HepG2 (cell line): ENCODE data around the gene IL17RC. TPM values are rescaled to one million over a fixed set of nuclear protein-coding genes. Genes with fewer than 3 reads are reported as not detected.

ENCODE experiments used
- CERS6 ChIP-seq: sonication (generic); formaldehyde crosslinking; IDR thresholded peaks from 2 replicates; pipeline ENCODE4 v1.5.0; 2020; ENCODE audit warnings: missing genetic modification reagents
- DNMT1 ChIP-seq: sonication (generic); formaldehyde crosslinking; IDR thresholded peaks from 2 replicates; pipeline ENCODE4 v1.5.1; 2020; ENCODE audit warnings: mild to moderate bottlenecking, missing genetic modification reagents
- MAFK ChIP-seq, 2 experiments: IDR thresholded peaks in 1 of 2; conservative IDR thresholded peaks in 1 of 2; 2 replicates each; pipeline ENCODE4 v1.6.1; 2011; ENCODE audit warnings: improper control_type of control experiment in 2 of 2, low read length in 2 of 2
- POLR2G ChIP-seq: fragments of 200-400 bp; formaldehyde crosslinking; IDR thresholded peaks from 2 replicates; pipeline ENCODE4 v1.6.1; 2018; ENCODE audit warnings: mild to moderate bottlenecking, low read depth, low read length, moderate library complexity
- PRDM15 ChIP-seq: sonication (generic); formaldehyde crosslinking; IDR thresholded peaks from 2 replicates; pipeline ENCODE4 v1.4.0; 2020; ENCODE audit warnings: missing genetic modification reagents
- RFXAP ChIP-seq: sonication (generic); formaldehyde crosslinking; IDR thresholded peaks from 2 replicates; pipeline ENCODE4 v1.4.0; 2020; ENCODE audit warnings: missing genetic modification reagents, borderline replicate concordance
- SAP130 ChIP-seq: IDR thresholded peaks from 2 replicates; pipeline ENCODE4 v1.6.1; 2016; ENCODE audit warnings: low read depth
- SETDB1 ChIP-seq: sonication (generic); formaldehyde crosslinking; IDR thresholded peaks from 2 replicates; pipeline ENCODE4 v1.5.1; 2020; ENCODE audit warnings: missing genetic modification reagents, mild to moderate bottlenecking, borderline replicate concordance
- SYNCRIP ChIP-seq: fragments of 200-400 bp; formaldehyde crosslinking; IDR thresholded peaks from 2 replicates; pipeline ENCODE4 v1.6.1; 2018; ENCODE audit warnings: mild to moderate bottlenecking, low read depth, low read length; ENCODE audit not compliant: insufficient read depth
- TCF12 ChIP-seq, 2 experiments: fragments of 450-650 bp in 1 of 2; sonication (generic) in 1 of 2; formaldehyde crosslinking in 1 of 2; IDR thresholded peaks; 2 replicates each; pipeline versions ENCODE4 v1.6.1 to v1.8.0; 2017 to 2022; ENCODE audit warnings: antibody characterized with exemption in 1 of 2, mild to moderate bottlenecking in 1 of 2, missing genetic modification reagents in 1 of 2, moderate library complexity in 1 of 2
- TOPORS ChIP-seq: sonication (generic); formaldehyde crosslinking; IDR thresholded peaks from 2 replicates; pipeline ENCODE4 v1.8.0; 2023; ENCODE audit warnings: mild to moderate bottlenecking, missing genetic modification reagents
- ZBTB33 ChIP-seq: sonication (generic); formaldehyde crosslinking; IDR thresholded peaks from 2 replicates; pipeline ENCODE4 v1.4.0; 2020; ENCODE audit warnings: missing genetic modification reagents
- ZFY ChIP-seq: sonication (generic); formaldehyde crosslinking; IDR thresholded peaks from 2 replicates; pipeline ENCODE4 v1.4.0; 2020; ENCODE audit warnings: missing genetic modification reagents
- ZNF234 ChIP-seq: sonication (generic); formaldehyde crosslinking; conservative IDR thresholded peaks from 2 replicates; pipeline ENCODE4 v1.5.1; 2020; ENCODE audit warnings: mild to moderate bottlenecking, missing genetic modification reagents
- ZNF446 ChIP-seq: sonication (generic); formaldehyde crosslinking; IDR thresholded peaks from 2 replicates; pipeline ENCODE4 v1.5.0; 2020; ENCODE audit warnings: mild to moderate bottlenecking, missing genetic modification reagents
- ZNF543 ChIP-seq: sonication (generic); formaldehyde crosslinking; IDR thresholded peaks from 2 replicates; pipeline ENCODE4 v1.4.0; 2020; ENCODE audit warnings: mild to moderate bottlenecking, missing genetic modification reagents
- ZNF652 ChIP-seq: IDR thresholded peaks from 2 replicates; pipeline ENCODE4 v1.6.1; 2016; ENCODE audit warnings: low read depth, borderline replicate concordance
- polyA plus RNA-seq, 8 experiments: library from polyadenylated mRNA; depleted of rRNA in 3 of 8; stranded (reverse) in 7 of 8; unstranded in 1 of 8; fragments of >200 nt; fragmentation: Illumina TruSeq in 4 of 8; extraction: Trizol in 4 of 8; gene quantifications; 2 replicates each; pipeline versions ENCODE4 v1.2.1 to v1.2.3, GENCODE V29; 2011 to 2016; ENCODE audit warnings: low read depth in 4 of 8, missing spikeins in 1 of 8, mixed read lengths in 1 of 8; ENCODE audit not compliant: insufficient read depth in 1 of 8
- total RNA-seq, 5 experiments: library from RNA; depleted of rRNA; stranded (reverse); fragments of >200 nt; fragmentation: Illumina TruSeq; extraction: Trizol; gene quantifications; 2 replicates each; pipeline ENCODE4 v1.2.3, GENCODE V29; 2016; ENCODE audit warnings: low read depth in 1 of 5
- TF ChIP-seq, protein P1 (sequence below): sonication (generic); formaldehyde crosslinking; conservative IDR thresholded peaks from 2 replicates; pipeline ENCODE4 v1.8.0; 2022; ENCODE audit warnings: low read depth, missing genetic modification reagents
- TF ChIP-seq, protein P2 (sequence below): sonication (generic); formaldehyde crosslinking; IDR thresholded peaks from 2 replicates; pipeline ENCODE4 v1.8.0; 2023; ENCODE audit warnings: mild to moderate bottlenecking, missing genetic modification reagents

IL17RC gene
- total and polyA plus RNA-seq, 2 of the 13 experiments (the other 11 are each of a cell fraction or from before 2014, with no cell fraction given): 20.7 to 24.0 TPM

DNA sequence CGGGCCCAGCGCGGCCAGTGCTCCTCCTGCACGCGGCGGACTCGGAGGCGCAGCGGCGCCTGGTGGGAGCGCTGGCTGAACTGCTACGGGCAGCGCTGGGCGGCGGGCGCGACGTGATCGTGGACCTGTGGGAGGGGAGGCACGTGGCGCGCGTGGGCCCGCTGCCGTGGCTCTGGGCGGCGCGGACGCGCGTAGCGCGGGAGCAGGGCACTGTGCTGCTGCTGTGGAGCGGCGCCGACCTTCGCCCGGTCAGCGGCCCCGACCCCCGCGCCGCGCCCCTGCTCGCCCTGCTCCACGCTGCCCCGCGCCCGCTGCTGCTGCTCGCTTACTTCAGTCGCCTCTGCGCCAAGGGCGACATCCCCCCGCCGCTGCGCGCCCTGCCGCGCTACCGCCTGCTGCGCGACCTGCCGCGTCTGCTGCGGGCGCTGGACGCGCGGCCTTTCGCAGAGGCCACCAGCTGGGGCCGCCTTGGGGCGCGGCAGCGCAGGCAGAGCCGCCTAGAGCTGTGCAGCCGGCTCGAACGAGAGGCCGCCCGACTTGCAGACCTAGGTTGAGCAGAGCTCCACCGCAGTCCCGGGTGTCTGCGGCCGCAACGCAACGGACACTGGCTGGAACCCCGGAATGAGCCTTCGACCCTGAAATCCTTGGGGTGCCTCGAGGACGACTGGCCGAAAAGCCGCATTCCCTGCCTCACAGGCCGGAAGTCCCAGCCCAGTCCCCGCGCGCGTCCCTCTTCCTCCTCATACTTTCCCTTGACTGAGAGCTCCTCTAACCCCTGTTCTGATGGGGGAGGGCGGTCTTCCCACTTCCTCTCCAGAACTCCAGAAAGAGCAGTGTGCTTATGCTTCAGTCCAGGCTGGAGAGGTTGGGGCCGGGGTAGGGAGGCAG lies 1.4 kb upstream of the IL17RC start (continued):
- TF ChIP-seq, protein P1, sequence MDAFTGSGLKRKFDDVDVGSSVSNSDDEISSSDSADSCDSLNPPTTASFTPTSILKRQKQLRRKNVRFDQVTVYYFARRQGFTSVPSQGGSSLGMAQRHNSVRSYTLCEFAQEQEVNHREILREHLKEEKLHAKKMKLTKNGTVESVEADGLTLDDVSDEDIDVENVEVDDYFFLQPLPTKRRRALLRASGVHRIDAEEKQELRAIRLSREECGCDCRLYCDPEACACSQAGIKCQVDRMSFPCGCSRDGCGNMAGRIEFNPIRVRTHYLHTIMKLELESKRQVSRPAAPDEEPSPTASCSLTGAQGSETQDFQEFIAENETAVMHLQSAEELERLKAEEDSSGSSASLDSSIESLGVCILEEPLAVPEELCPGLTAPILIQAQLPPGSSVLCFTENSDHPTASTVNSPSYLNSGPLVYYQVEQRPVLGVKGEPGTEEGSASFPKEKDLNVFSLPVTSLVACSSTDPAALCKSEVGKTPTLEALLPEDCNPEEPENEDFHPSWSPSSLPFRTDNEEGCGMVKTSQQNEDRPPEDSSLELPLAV (CRISPR knock-in tag): peak; percentile 57; the same call in 1 of the 2 replicates
- peak; percentile 92 for TF ChIP-seq ZFY
- TF ChIP-seq ZNF446: peak; percentile 75
- peak; percentile 95; the same call in 1 of the 2 replicates for TF ChIP-seq DNMT1 (CRISPR knock-in tag)
- no peak for TF ChIP-seq ZNF652 (CRISPR knock-in tag)
- peak; percentile 68 for TF ChIP-seq POLR2G
- TF ChIP-seq ZNF543 (CRISPR knock-in tag): no peak
- TF ChIP-seq, protein P2, sequence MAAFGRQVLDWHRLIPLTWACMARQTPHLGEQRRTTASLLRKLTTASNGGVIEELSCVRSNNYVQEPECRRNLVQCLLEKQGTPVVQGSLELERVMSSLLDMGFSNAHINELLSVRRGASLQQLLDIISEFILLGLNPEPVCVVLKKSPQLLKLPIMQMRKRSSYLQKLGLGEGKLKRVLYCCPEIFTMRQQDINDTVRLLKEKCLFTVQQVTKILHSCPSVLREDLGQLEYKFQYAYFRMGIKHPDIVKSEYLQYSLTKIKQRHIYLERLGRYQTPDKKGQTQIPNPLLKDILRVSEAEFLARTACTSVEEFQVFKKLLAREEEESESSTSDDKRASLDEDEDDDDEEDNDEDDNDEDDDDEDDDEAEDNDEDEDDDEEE (CRISPR knock-in tag): no peak
- TF ChIP-seq ZBTB33 (CRISPR knock-in tag): no peak
- TF ChIP-seq SAP130: peak; percentile 52
- peak; percentile 81; the same call in 1 of the 2 replicates for TF ChIP-seq RFXAP (CRISPR knock-in tag)
- no peak for TF ChIP-seq TCF12 (IDR thresholded peaks at IDR 0.05)
- peak; percentile 90; the same call in 1 of the 2 replicates for TF ChIP-seq TCF12 (CRISPR knock-in tag; IDR thresholded peaks at IDR 0.05)
- TF ChIP-seq MAFK (conservative IDR thresholded peaks at IDR 0.05 in 1 of 2, IDR thresholded peaks at IDR 0.05 in 1 of 2; ENCODE audit: low read length in 2 of 2): no peak
- TF ChIP-seq PRDM15 (CRISPR knock-in tag): peak; percentile 56; the same call in 1 of the 2 replicates
- TF ChIP-seq SYNCRIP: no peak
- TF ChIP-seq SETDB1 (CRISPR knock-in tag): no peak
- no peak for TF ChIP-seq CERS6 (CRISPR knock-in tag)
- TF ChIP-seq TOPORS (CRISPR knock-in tag): peak; percentile 58; the same call in 1 of the 2 replicates
- no peak for TF ChIP-seq ZNF234 (CRISPR knock-in tag)
